Measurements from ENCODE around the gene NMUR2. TPM values are rescaled to one million over a fixed set of nuclear protein-coding genes. Genes with fewer than 3 reads are reported as not detected.

NMUR2 gene
- polyA plus RNA-seq, 1 donor from 2014 or later = not detected

DNA sequence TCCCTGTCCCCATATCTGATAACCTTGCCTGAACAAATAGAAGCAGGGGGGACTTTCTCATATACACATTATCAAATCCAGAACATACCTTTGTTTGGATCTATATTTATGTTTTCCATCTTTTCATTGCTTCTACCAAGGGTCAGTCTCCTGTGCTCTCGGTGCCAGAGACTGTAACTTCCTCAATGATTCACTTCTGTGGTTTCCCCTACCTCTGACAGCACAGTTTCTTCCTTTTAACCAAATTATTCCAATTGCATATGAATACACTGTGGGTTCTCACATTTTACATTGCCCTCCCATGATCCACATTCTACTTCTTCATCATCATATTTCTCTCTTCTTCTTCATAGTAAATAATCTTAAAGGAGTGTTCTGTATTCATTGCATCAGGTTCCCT lies 32.2 kb downstream of the NMUR2 start:
- Histone ChIP-seq H3K4me3 (ENCODE audit: low read length) (no peak overlapping the region), H3K36me3 (ENCODE audit: insufficient read depth, low read length) (no peaks in the 10 kb centered on the region)

DNA sequence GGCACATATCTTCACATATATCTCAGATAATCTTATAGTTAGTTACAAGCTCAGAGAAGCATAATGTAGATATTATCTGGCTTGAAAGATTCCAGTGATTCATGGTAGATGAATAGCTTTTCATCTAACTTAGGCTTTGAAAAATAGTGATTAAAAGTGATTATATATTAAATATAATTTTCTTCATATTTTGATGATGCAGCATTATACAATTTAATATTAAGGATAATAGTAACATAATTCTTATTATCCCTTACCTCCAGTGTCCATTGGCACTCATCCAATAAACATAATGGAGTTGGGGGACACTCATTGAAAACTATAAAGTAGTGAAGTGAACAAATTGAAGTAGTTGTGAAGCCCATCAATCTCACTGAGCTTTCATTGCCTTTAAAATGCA lies 35.8 kb downstream of the NMUR2 start:
- H3K36me3 ChIP-seq (ENCODE audit: insufficient read depth, low read length) = no peaks in the 10 kb centered on the region
- H3K9ac ChIP-seq (ENCODE audit: low read length) = no peak overlapping the region
- H3K27me3 ChIP-seq (ENCODE audit: insufficient read depth, low read depth, low read length) = no peaks in the 10 kb centered on the region
- H2AFZ ChIP-seq (ENCODE audit: low read depth, low read length) = no peak overlapping the region
- no peaks in the 10 kb centered on the region for H3K79me2 ChIP-seq (replicated peaks; ENCODE audit: insufficient read depth, low read length)
- no peak overlapping the region for H3K27ac ChIP-seq (ENCODE audit: low read length)
- no peaks in the 10 kb centered on the region for H3F3A ChIP-seq (ENCODE audit: insufficient read depth, low read length, poor library complexity, severe bottlenecking)
- no peaks in the 10 kb centered on the region for H4K20me1 ChIP-seq (ENCODE audit: insufficient read depth)
- H3K4me2 ChIP-seq (ENCODE audit: low read length) = no peak overlapping the region
- H3K4me3 ChIP-seq (ENCODE audit: low read length) = no peak overlapping the region
- TF ChIP-seq EP300 (conservative IDR thresholded peaks at IDR 0.05; ENCODE audit: poor library complexity, severe bottlenecking) (no peak), TAF1 (IDR thresholded peaks at IDR 0.05; ENCODE audit: low read depth) (no peak), REST (IDR thresholded peaks at IDR 0.05; ENCODE audit: borderline replicate concordance) (no peak), POLR2AphosphoS5 (IDR thresholded peaks at IDR 0.05) (no peak)
- no peaks in the 10 kb centered on the region for H3K9me3 ChIP-seq (ENCODE audit: low read length)
- no peaks in the 10 kb centered on the region for H3K9me2 ChIP-seq (ENCODE audit: insufficient read depth, low read length)

More for the DNA sequence above, 32.2 kb downstream of the NMUR2 start:
- Histone ChIP-seq H3F3A (ENCODE audit: insufficient read depth, low read length, poor library complexity, severe bottlenecking) (no peaks in the 10 kb centered on the region), H4K20me1 (ENCODE audit: insufficient read depth) (no peaks in the 10 kb centered on the region), H3K9me2 (ENCODE audit: insufficient read depth, low read length) (no peaks in the 10 kb centered on the region), H3K4me2 (ENCODE audit: low read length) (no peak overlapping the region), H3K27me3 (ENCODE audit: insufficient read depth, low read depth, low read length) (no peaks in the 10 kb centered on the region), H3K9ac (ENCODE audit: low read length) (no peak overlapping the region), H3K9me3 (ENCODE audit: low read length) (no peaks in the 10 kb centered on the region), H2AFZ (ENCODE audit: low read depth, low read length) (no peak overlapping the region), H3K27ac (ENCODE audit: low read length) (no peak overlapping the region), H3K79me2 (replicated peaks; ENCODE audit: insufficient read depth, low read length) (no peaks in the 10 kb centered on the region)
- TF ChIP-seq SMC3 (conservative IDR thresholded peaks at IDR 0.05; ENCODE audit: poor library complexity) = no peak

- no peaks in the 10 kb centered on the region for H3K79me2 ChIP-seq (replicated peaks; ENCODE audit: insufficient read depth, low read length)
- no peaks in the 10 kb centered on the region for H3K27me3 ChIP-seq (ENCODE audit: insufficient read depth, low read depth, low read length)
- H2AFZ ChIP-seq (ENCODE audit: low read depth, low read length) = no peak overlapping the region
- TF ChIP-seq POLR2AphosphoS5 (IDR thresholded peaks at IDR 0.05) = peak; percentile 15
- TF ChIP-seq EP300 (conservative IDR thresholded peaks at IDR 0.05; ENCODE audit: poor library complexity, severe bottlenecking) = no peak
- H4K20me1 ChIP-seq (ENCODE audit: insufficient read depth) = no peaks in the 10 kb centered on the region
- no peaks in the 10 kb centered on the region for H3K9me2 ChIP-seq (ENCODE audit: insufficient read depth, low read length)
- H3K9ac ChIP-seq (ENCODE audit: low read length) = no peak overlapping the region
- H3F3A ChIP-seq (ENCODE audit: insufficient read depth, low read length, poor library complexity, severe bottlenecking) = no peaks in the 10 kb centered on the region
- no peak overlapping the region for H3K4me3 ChIP-seq (ENCODE audit: low read length)
- no peak overlapping the region for H3K27ac ChIP-seq (ENCODE audit: low read length)
- H3K36me3 ChIP-seq (ENCODE audit: insufficient read depth, low read length) = no peaks in the 10 kb centered on the region
- no peak overlapping the region for H3K4me2 ChIP-seq (ENCODE audit: low read length)
- no peaks in the 10 kb centered on the region for H3K9me3 ChIP-seq (ENCODE audit: low read length)
Measured at GRCh38 chr5:152367554-152367953, 37.5 kb downstream of the NMUR2 start.

- no peak overlapping the region for H3K4me2 ChIP-seq (ENCODE audit: low read length)
- H3K36me3 ChIP-seq (ENCODE audit: insufficient read depth, low read length) = no peaks in the 10 kb centered on the region
- TF ChIP-seq RAD21 (conservative IDR thresholded peaks at IDR 0.05) (no peak), TAF1 (IDR thresholded peaks at IDR 0.05; ENCODE audit: low read depth) (no peak), POLR2AphosphoS5 (IDR thresholded peaks at IDR 0.05) (no peak), SMC3 (conservative IDR thresholded peaks at IDR 0.05; ENCODE audit: poor library complexity) (no peak), EP300 (conservative IDR thresholded peaks at IDR 0.05; ENCODE audit: poor library complexity, severe bottlenecking) (no peak), CTCF (IDR thresholded peaks at IDR 0.05; ENCODE audit: poor library complexity, severe bottlenecking) (no peak), MXI1 (conservative IDR thresholded peaks at IDR 0.05; ENCODE audit: poor library complexity, severe bottlenecking) (no peak), EZH2 (IDR thresholded peaks at IDR 0.05; ENCODE audit: borderline replicate concordance, insufficient read depth, low read length, poor library complexity, severe bottlenecking) (no peak), REST (IDR thresholded peaks at IDR 0.05; ENCODE audit: borderline replicate concordance) (no peak)
- no peaks in the 10 kb centered on the region for H3K9me2 ChIP-seq (ENCODE audit: insufficient read depth, low read length)
- no peak overlapping the region for H3K9ac ChIP-seq (ENCODE audit: low read length)
- no peaks in the 10 kb centered on the region for H4K20me1 ChIP-seq (ENCODE audit: insufficient read depth)
- no peaks in the 10 kb centered on the region for H3K79me2 ChIP-seq (replicated peaks; ENCODE audit: insufficient read depth, low read length)
- H3K27me3 ChIP-seq (ENCODE audit: insufficient read depth, low read depth, low read length) = no peaks in the 10 kb centered on the region
- no peaks in the 10 kb centered on the region for H3F3A ChIP-seq (ENCODE audit: insufficient read depth, low read length, poor library complexity, severe bottlenecking)
- H2AFZ ChIP-seq (ENCODE audit: low read depth, low read length) = no peak overlapping the region
- no peaks in the 10 kb centered on the region for H3K9me3 ChIP-seq (ENCODE audit: low read length)
- no peak overlapping the region for H3K4me3 ChIP-seq (ENCODE audit: low read length)
- no peak overlapping the region for H3K27ac ChIP-seq (ENCODE audit: low read length)
Measured at GRCh38 chr5:152366716-152367115, 38.4 kb downstream of the NMUR2 start.

Measured in neural cell (in vitro differentiated cells).